Stimulated activated CD4-positive, alpha-beta T cell treated with anti-CD3 and anti-CD28 coated beads, Interleukin-1b, Interleukin-23, amount 100 ng/mL, for 1 hour (primary cell): ENCODE measurements around the gene AQP6.
"Not testable (repeated sequence)": the region's sequence is repeated elsewhere in the genome, so short reads cannot be mapped to it uniquely, and the experiment has no call there.

ENCODE experiments used
- DNase-seq, 2 donors: peaks; one replicate each; pipeline ENCODE4 v3.0.0-alpha.2; 2020; ENCODE audit warnings: low read depth in 2 of 2

Gene AQP6

GRCh38 chr12:49989400-49989799, 16.7 kb downstream of the AQP6 start:
- DNase-seq: not testable (repeated sequence)

DNA sequence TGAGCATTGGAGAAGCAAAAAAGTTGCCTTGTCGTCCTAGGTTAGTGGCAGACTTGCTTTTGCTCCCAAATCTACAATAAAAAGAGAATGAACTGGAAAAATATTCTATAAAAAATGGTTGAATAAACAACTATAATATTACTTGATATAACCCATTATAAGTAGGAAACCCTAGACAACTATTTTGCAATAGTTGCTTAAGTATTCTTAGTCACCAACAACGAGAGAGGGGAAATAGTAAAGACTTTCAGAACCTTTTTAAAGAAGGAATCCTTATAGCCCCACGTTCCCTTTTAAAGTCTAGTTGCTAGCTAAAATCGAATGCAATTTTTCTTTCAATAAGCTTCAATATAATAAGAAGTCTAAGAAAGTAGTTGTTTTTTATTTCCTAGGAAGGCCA, 17.5 kb downstream of the AQP6 start:
- DNase-seq: no peak

DNA sequence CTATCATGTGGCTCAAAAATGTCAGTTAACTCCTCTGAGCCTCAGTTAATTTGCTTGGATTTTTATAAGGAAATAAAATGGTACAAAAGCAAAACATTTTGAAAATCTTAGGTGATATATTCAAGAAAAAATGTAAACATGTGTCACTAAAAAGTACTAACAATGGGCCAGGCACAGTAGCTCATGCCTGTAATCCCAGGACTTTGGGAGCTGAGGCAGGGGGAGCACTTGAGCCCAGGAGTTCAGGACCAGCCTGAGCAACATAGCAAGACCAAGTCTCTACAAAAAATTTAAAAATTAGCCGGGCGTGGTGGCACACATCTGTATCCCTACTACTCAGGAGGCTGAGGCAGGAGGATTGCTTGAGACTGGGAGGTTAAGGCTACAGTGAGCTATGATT, 25.7 kb downstream of the AQP6 start:
- DNase-seq: no peak

GRCh38 chr12:50003595-50003994, 30.8 kb downstream of the AQP6 start:
- DNase-seq: no peak

- DNase-seq: no peak
These were observed 31.9 kb downstream of the AQP6 start for GRCh38 chr12:50004696-50005095.

- DNase-seq: no peak
These were observed 32.4 kb downstream of the AQP6 start for GRCh38 chr12:50005175-50005574.

DNA sequence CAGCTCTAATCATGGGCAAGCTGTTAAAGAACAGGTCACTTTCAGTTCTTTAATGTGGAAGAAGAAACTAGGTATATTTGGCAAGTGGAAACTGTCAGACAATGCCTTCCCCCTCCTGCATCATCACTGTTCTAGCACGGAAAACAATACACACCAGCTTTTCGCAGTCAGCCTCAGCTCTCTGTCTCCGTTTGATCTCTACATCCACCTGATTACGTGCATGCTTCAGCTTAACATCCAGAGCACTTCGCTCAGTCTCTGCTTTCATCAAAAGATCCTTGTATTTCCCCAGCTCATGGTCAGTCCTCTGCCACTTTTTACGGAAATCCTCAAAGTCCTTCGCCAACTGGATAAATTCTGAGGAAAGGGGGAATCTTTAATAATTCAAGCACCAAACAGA, 33.5 kb downstream of the AQP6 start:
- DNase-seq: no peak

GRCh38 chr12:50006754-50007442, 34.2 kb downstream of the AQP6 start:
- no peak for DNase-seq

DNA sequence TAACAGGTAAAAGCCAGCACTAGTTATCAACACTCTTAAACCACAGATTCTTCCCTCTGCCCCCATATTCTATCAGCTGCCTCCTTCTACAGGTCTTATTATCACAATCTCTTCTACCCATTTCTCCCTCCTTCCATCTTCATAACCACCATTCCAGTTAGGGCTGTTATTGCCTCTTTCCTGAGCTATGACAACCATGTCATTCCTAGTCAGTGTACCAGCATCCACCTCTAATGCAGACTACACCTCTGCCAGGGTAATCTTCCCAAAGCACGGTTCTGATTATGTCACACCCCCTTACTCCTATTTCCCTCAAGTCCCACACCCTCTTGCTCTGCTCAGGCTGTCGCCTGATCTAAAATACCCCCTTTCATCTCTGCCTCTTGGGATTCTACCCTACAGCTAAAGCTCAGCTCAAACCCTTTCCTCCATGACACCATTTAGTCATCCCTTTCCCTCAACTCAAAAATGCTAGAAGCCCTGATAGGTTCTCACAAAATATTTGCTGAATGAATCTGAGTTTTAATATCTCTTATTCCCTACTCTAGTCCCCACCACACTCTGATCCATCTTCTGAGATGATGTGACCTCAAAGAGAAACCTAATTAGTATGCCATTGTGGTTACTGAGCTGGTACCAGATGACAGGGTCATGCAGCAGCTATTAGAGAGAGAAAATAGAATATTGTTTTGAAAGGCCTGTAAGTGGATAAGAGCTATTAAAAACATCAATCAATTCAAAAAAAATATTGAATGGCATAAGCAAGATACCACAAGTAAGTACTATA, 40.8 kb downstream of the AQP6 start:
- DNase-seq: no peak

DNA sequence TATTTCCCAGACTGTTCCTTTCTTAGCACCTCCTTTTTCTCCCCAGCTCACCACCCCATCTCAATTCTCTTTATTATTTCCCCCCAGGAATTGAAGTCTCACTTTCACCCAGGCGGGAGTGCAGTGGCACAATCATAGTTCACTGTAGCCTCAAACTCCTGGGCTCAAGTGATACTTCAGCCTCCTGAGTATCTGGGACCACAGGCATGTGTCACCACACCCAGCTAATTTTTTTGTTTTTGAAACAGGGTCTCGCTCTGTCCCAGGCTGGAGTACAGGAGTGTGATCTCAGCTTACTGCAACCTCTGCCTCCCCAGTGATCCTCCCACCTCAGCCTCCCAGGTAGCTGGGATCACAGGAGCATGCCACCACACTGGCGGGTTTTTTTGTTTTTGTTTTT, 41.6 kb downstream of the AQP6 start:
- DNase-seq: no peak

DNA sequence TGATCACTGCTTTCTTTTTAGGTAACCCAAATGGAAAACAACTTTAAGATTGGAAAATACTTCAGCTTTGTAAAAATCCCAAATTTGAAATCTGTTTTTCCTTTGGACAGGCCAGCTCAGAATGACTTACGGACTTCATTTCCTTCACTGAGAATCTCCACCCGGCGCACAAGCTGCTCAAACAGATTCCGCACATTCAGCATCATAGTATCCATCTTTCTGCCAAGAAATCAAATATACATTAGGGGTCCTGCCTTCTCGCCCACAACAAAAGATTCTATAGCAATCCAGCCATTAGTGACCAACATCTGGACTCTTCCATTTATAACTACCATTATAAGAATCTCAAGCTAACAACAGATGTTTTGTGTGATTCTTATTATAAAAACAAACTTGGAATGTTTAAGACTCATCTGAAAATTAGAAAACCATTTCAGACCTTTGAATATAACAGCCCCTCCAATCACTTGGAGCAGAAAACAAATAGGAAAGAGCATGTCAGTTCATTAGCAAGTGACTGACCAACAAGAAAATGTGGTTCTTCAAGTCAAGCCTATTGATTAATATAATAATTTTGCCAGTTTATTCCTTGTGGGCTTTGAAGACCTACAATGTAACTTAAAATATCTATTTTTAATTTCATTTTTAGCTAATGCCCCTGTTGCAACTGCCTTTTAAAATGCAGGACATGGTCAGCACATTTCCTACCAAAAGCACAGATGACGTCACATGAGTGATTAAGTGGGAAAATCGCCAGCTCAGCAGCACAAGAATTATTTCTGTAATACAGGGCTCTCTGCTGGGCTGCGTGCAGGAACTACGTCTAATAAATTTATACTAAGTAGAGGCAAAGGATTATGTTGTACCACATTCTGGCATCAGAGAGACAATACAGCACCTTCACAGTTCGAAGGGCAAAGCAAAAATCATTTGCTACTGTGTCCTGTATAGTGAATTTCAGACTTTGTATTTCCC, 44.0 kb downstream of the AQP6 start:
- DNase-seq: no peak

DNA sequence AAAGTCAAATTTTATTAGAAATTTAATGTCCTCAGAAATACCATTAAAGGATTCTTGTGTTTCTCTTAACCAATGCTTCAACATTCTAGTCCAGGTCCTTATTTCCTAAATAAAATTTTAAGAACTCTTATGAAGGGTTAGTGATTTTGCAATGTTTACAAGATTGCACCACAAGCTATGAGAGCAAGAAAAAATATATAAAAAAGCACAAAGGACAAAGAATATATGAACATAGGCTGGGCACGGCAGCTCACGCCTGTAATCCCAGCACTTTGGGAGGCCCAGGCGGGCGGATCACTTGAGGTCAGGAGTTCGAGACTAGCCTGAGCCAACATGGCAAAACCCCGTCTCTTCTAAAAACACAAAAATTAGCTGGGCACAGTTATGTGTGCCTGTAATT, 44.9 kb downstream of the AQP6 start:
- DNase-seq: no peak

GRCh38 chr12:50018154-50018553, 45.4 kb downstream of the AQP6 start:
- DNase-seq: no peak

DNA sequence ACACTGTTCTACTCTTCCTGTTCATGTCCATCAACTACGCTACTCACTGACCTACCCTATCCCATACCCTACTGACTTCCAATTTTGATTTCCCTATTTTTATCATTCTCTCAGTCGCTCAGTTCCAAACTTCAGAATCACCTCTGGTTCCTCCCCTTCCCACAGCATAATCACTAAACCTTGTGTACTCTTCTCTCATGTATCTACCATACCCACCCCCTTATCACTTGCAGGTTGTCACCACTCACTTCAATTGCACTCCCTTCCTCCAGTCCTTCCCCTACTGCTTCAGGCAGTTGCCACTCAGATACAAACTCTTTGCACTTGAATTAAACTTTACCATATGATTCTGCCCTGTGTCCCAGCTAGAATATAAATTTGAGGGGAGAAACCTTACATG, 46.2 kb downstream of the AQP6 start:
- no peak for DNase-seq

GRCh38 chr12:50019524-50019923, 46.8 kb downstream of the AQP6 start:
- no peak for DNase-seq

DNA sequence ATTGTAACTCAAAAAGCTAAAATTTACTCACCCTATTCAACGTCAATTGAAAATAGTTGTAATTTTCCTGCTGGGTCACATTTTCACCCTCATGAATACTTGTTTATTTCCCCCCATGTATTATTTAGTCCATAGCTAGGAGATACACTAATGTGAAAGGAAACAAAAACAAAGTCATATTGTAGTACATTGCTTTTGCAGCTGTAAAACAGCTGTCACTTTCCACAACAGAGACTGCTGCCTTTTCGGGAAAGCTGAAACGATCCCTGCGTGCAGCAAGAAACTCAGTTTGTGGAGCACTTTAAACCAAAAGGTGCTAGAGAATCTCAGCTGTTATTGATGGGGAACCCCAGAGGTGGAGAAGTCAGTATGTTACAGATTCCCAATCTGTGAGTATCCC, 48.3 kb downstream of the AQP6 start:
- DNase-seq: no peak

DNA sequence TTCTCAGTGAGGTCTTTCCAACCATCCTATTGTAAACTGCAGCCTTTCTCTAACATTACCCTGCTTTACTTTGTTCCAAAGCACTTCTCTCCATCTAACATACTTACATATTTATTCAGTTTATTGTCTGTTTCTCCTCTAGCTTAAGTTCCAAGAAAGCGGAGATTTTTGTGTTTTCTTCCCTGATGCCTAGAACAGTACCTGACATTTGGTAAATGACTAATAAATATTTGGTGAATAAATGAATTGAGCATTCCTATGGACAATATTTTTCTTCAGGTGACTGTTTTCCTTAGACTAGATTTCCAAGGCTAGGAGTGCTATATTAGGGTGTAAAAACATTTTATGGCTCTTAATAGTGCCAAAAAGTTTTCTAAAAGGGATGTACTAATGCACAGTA, 50.2 kb downstream of the AQP6 start:
- no peak for DNase-seq

- no peak for DNase-seq
These were observed 51.5 kb downstream of the AQP6 start for GRCh38 chr12:50024227-50024626.

GRCh38 chr12:50024805-50025186, 52.0 kb downstream of the AQP6 start:
- DNase-seq: no peak

DNA sequence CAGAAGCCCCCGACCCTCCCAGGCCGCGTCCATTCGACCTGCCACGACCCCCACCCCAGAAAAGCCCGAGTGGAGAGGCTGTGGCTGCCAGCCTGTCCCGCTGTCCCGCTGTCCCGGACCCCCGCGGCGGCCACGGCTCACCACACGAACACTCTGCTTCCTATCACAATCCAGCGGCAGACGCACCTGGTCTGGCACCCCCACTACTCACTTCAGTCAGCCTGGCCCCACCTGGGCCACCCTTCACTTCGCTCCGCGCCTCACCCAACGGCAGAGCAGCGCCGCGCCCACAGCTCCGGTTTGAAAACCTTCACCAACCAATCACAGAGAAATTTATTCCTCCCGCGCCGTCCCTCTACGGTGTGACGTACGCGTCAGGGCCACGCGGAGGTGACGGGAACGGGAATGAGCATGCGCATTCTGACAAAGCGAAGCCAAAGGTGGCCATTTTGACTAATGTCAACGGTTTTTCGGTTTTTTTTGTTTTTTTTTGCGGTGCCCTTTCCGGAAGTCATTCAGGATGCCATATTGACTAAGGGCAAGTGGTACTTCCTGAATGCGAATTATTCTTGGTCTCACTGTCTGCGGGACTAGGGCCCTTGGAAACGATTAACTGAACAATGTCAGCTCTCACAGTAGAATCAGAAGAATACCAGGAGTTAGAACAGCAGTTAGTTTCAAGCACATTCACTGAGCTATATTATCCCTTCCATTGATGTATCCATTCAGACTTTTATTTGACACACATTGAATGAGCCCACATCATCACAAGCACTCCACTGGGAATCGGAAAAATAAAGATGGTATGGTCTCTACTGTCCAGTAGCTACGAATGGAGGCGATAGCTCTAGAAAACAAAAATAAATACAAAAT, 52.7 kb downstream of the AQP6 start, which contains the start of gene RACGAP1:
Gene RACGAP1, minus strand, starts transcription at position 308 of the 873 bp plus-strand sequence. CDS start 8,779 bp downstream, outside the sequence.
- DNase-seq: peak; percentile 80 to 91

DNA sequence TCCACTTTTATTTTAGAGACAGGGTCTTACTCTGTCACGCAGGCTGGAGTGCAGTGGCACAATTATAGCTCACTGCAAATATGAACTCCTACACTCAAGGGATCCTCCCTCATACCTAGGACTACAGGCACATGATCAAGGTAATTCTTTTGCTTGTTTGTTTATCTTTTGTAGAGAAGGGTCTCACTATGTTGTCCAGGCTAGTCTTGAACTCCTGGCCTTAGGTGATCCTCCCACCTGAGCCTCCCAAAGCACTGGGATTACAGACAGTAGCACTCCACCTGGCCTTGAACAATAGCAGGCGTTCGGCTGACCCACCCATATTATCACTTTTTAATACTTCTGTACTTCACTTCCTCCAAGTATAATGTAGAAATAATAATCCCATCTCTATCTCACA, 53.9 kb downstream of the AQP6 start:
- no peak for DNase-seq
